HG02973 (cell line): Measurements from ENCODE around the gene GALK1.
"Not testable (repeated sequence)": the region's sequence is repeated elsewhere in the genome, so short reads cannot be mapped to it uniquely, and the experiment has no call there.

Experiments used
- ATAC-seq: cut with Tn5 transposase; IDR thresholded peaks from one replicate; pipeline ENCODE4 v1.9.1; 2021; ENCODE audit warnings: moderate library complexity; ENCODE audit not compliant: unreplicated experiment

Gene GALK1

GRCh38 chr17:75767881-75768280, 2.9 kb upstream of the GALK1 start:
- ATAC-seq = no peak

- no peak for ATAC-seq
These were observed 989 bp upstream of the GALK1 start for GRCh38 chr17:75765981-75766380.

- no peak for ATAC-seq
These were observed 628 bp downstream of the GALK1 start for GRCh38 chr17:75764417-75764710.

GRCh38 chr17:75763613-75764416, 1.2 kb downstream of the GALK1 start:
- no peak for ATAC-seq

- no peak for ATAC-seq
These were observed 1.8 kb downstream of the GALK1 start for GRCh38 chr17:75763269-75763607.

- no peak for ATAC-seq
These were observed 2.3 kb downstream of the GALK1 start for GRCh38 chr17:75762513-75763268.

- not testable (repeated sequence) for ATAC-seq
These were observed 4.9 kb downstream of the GALK1 start for GRCh38 chr17:75759978-75760640.

GRCh38 chr17:75759457-75759856, 5.5 kb downstream of the GALK1 start:
- no peak for ATAC-seq

- ATAC-seq = no peak
These were observed 6.7 kb downstream of the GALK1 start for GRCh38 chr17:75758131-75758905.

- ATAC-seq = no peak
These were observed 7.8 kb downstream of the GALK1 start for GRCh38 chr17:75757086-75757681.

- ATAC-seq = no peak
These were observed 8.4 kb downstream of the GALK1 start for GRCh38 chr17:75756451-75757085.

- ATAC-seq = no peak
These were observed 9.0 kb downstream of the GALK1 start for GRCh38 chr17:75755990-75756389.

- ATAC-seq = no peak
These were observed 9.6 kb downstream of the GALK1 start for GRCh38 chr17:75755205-75755901.

GRCh38 chr17:75754378-75755204, 10.4 kb downstream of the GALK1 start:
- ATAC-seq = no peak

GRCh38 chr17:75753514-75754377, 11.2 kb downstream of the GALK1 start:
- no peak for ATAC-seq

- ATAC-seq = no peak
These were observed 12.0 kb downstream of the GALK1 start for GRCh38 chr17:75752802-75753513.

GRCh38 chr17:75752405-75752709, 12.6 kb downstream of the GALK1 start:
- no peak for ATAC-seq
